GM12873 (cell line): ENCODE data around the gene CHL1.

Source experiments
- CTCF ChIP-seq: IDR thresholded peaks from 2 replicates; pipeline ENCODE4 v1.5.1; 2012; ENCODE audit warnings: low read depth, mild to moderate bottlenecking, moderate library complexity, low read length, control low read depth; ENCODE audit not compliant: insufficient read depth; ENCODE audit errors: missing control alignments

Gene CHL1

GRCh38 chr3:318903-319302 lies 122.3 kb downstream of the CHL1 start:
- TF ChIP-seq CTCF: no peak

GRCh38 chr3:324423-324822 lies 127.9 kb downstream of the CHL1 start:
- no peak for TF ChIP-seq CTCF

- TF ChIP-seq CTCF: no peak
Observed at GRCh38 chr3:325495-325894, 128.9 kb downstream of the CHL1 start.

DNA sequence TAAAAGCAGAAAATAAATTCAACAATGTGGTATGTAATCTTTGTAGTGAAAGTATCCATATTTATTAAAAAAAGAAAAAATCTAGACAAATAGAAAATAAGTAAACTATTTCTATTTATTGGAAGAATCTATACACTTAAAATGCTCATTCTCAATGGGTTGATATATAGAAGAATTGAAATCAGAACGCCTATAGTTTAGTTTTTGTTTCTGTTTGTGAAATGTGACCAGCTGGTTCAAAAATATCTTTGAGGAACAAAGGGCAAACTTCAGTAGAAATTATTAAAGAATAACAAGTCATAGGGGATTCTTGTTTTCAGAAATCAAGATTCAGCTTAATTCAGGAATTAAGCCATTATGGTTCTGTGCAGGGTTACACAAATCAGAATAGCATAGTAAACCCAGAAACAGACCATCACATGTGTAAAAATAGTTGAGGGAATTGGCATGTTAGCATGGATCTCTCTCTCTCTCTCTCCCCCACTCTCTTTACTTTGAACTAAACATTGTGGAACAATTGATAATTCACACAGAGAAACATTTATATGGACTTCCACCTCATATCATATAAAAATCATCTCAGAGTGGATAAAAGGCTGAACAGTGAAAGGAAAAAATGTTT lies 134.0 kb downstream of the CHL1 start:
- TF ChIP-seq CTCF: no peak

GRCh38 chr3:331881-332280 lies 135.3 kb downstream of the CHL1 start:
- no peak for TF ChIP-seq CTCF

DNA sequence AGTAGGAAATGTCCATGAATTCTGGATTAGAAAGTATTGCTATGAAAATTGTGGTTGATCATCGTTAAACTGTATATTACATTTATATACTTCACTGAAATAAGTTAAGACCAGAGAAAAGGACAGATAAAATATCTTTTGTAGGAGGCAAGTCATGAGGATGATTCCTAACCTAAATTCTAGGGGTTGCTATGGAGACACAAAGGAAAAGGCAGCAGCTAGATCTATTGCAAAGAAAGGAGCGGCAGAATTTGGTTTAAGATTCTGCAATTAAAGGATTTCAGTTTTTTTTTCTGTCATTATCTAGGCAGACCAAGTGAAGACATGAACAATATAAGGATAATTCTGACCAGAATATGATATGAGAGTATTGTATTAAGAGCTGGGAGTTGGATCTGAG lies 136.1 kb downstream of the CHL1 start:
- TF ChIP-seq CTCF: no peak

- no peak for TF ChIP-seq CTCF
Observed at GRCh38 chr3:335240-335639, 138.7 kb downstream of the CHL1 start.

- TF ChIP-seq CTCF: no peak
Observed at GRCh38 chr3:339351-339750, 142.8 kb downstream of the CHL1 start.
